Breast epithelium (tissue), 4 donors: ENCODE measurements around the gene NFIB. TPM values are rescaled to one million over a fixed set of nuclear protein-coding genes. Genes with fewer than 3 reads are reported as not detected.
A peak's percentile ranks its signal among the peaks of the same experiment; 100 is the strongest.

Experiments
- DNase-seq, 2 donors: peaks; one replicate each; pipeline ENCODE4 v3.0.0-alpha.2; 2019; ENCODE audit warnings: low spot score in 2 of 2
- H3K27ac ChIP-seq, 2 donors: fragments of 200-600 bp; sonication (generic) in 1 of 2; one replicate each; pipeline ENCODE4 v1.5.1; 2016 to 2019; ENCODE audit warnings: mild to moderate bottlenecking in 1 of 2
- H3K27me3 ChIP-seq, 2 donors: fragments of 200-600 bp; sonication (generic) in 1 of 2; one replicate each; pipeline versions ENCODE4 v1.5.1 to v1.6.0; 2017 to 2019; ENCODE audit warnings: control low read depth in 1 of 2, mild to moderate bottlenecking in 1 of 2
- H3K36me3 ChIP-seq: fragments of 200-600 bp; one replicate; pipeline ENCODE4 v1.5.1; 2019
- H3K4me1 ChIP-seq, 2 donors: fragments of 200-600 bp; sonication (generic); one replicate each; pipeline ENCODE4 v1.5.1; 2016 to 2019; ENCODE audit warnings: control low read depth in 1 of 2
- H3K4me3 ChIP-seq, 3 donors: fragments of 200-600 bp; sonication (generic); 1 replicate in 2 of 3; 2 replicates in 1 of 3; pipeline ENCODE4 v1.5.1; 2016 to 2019; ENCODE audit warnings: mild to moderate bottlenecking in 3 of 3, moderate library complexity in 2 of 3
- H3K9me3 ChIP-seq, 2 donors: fragments of 200-600 bp; sonication (generic) in 1 of 2; one replicate each; pipeline ENCODE4 v1.5.1; 2016 to 2019; ENCODE audit warnings: control low read depth in 1 of 2
- POLR2A ChIP-seq: fragments of 450-650 bp; IDR thresholded peaks from one replicate; pipeline ENCODE4 v1.6.1; 2016; ENCODE audit warnings: antibody characterized with exemption, mild to moderate bottlenecking, moderate library complexity
- POLR2AphosphoS5 ChIP-seq, 3 donors: sonication (generic); formaldehyde crosslinking; IDR thresholded peaks; one replicate each; pipeline ENCODE4 v1.6.1; 2017; ENCODE audit warnings: antibody characterized with exemption in 3 of 3
- intact Hi-C: fragments of 100-400 bp; cut with DNase I; formaldehyde crosslinking; loops from one replicate; pipeline ENCODE4 v1.15.1; 2023; ENCODE audit warnings: low total_unique reads
- total RNA-seq, 3 donors: library from RNA; depleted of rRNA; stranded (reverse); fragments of >200 nt; gene quantifications; one replicate each; pipeline ENCODE4 v1.1.0, GENCODE V29; 2016
- TF ChIP-seq, protein P1 (sequence below), 3 donors: fragments of 450-650 bp; IDR thresholded peaks; one replicate each; pipeline ENCODE4 v1.5.1; 2016 to 2017; ENCODE audit warnings: antibody characterized with exemption in 3 of 3, mild to moderate bottlenecking in 3 of 3, moderate library complexity in 3 of 3

The NFIB gene
- total RNA-seq, 3 donors from 2014 or later = 95.2 to 237 (median 105) TPM

DNA sequence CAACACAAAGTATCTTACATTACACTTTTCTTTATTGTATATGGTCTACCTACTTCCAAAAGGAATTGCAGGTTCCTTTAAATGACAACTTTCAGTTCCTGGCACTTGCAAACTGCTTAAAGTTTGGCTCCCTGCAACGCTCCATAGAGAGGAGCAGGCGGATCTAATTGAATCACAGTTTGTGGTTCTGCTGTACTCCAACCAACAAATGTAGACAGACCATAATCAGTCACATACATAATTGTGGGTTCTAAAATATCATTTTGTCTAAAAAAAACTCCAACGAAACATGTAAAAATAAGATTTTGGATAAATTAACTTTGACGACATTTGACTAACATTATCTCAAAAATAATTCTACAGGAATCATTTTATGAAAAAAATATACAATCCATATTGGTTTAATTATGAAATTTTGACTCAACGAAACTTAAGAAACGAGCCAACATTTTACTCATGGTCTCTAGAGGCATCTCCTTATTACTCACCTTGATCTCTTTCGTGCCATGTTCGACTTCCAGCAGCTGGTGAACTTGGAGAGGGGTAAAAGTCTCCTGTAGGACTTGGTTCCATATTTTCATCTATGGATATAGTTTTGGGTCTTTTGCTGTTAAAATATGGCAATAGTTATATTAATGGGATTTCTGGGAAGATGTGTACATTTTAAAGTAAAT is 167.6 kb downstream of the NFIB start:
- no peaks in the 10 kb centered on the region for H3K36me3 ChIP-seq
- no peak for DNase-seq
- intact Hi-C loops = no loop called here
- TF ChIP-seq POLR2AphosphoS5 (IDR thresholded peaks at IDR 0.05) = no peak
- TF ChIP-seq, protein P1, sequence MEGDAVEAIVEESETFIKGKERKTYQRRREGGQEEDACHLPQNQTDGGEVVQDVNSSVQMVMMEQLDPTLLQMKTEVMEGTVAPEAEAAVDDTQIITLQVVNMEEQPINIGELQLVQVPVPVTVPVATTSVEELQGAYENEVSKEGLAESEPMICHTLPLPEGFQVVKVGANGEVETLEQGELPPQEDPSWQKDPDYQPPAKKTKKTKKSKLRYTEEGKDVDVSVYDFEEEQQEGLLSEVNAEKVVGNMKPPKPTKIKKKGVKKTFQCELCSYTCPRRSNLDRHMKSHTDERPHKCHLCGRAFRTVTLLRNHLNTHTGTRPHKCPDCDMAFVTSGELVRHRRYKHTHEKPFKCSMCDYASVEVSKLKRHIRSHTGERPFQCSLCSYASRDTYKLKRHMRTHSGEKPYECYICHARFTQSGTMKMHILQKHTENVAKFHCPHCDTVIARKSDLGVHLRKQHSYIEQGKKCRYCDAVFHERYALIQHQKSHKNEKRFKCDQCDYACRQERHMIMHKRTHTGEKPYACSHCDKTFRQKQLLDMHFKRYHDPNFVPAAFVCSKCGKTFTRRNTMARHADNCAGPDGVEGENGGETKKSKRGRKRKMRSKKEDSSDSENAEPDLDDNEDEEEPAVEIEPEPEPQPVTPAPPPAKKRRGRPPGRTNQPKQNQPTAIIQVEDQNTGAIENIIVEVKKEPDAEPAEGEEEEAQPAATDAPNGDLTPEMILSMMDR (IDR thresholded peaks at IDR 0.05) = no peak
- no peak for TF ChIP-seq POLR2A
- no peaks in the 10 kb centered on the region for H3K27me3 ChIP-seq
- H3K4me1 ChIP-seq = no peaks in the 10 kb centered on the region
- H3K9me3 ChIP-seq = no peaks in the 10 kb centered on the region
- H3K4me3 ChIP-seq = no peak overlapping the region
- H3K27ac ChIP-seq = no peak overlapping the region

DNA sequence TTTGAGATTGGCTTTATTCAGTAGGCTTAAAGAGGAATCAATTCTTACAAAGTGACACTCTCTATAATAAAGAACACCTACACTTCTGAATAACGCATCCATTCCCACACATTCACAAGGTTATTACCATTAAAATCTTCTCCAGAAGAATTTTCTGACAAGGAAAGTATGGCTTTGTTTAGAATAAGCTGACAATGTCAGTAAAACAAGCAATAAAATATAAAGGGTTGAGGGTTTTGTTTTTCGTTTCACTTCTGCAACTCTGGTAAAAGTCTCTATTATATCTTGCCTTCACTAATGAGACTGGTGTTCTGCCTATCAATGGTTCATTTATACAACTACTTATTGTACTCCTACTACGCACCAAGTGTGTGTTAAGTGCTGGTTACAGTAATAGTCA is 169.7 kb downstream of the NFIB start:
- TF ChIP-seq POLR2A (no peak), POLR2AphosphoS5 (IDR thresholded peaks at IDR 0.05) (no peak)
- TF ChIP-seq, protein P1 (IDR thresholded peaks at IDR 0.05) = no peak
- H3K9me3 ChIP-seq = no peaks in the 10 kb centered on the region
- H3K36me3 ChIP-seq = no peaks in the 10 kb centered on the region
- intact Hi-C loops = no loop called here
- H3K4me3 ChIP-seq = no peak overlapping the region
- H3K4me1 ChIP-seq = no peaks in the 10 kb centered on the region
- no peak overlapping the region for H3K27ac ChIP-seq
- H3K27me3 ChIP-seq = no peaks in the 10 kb centered on the region
- DNase-seq = no peak

DNA sequence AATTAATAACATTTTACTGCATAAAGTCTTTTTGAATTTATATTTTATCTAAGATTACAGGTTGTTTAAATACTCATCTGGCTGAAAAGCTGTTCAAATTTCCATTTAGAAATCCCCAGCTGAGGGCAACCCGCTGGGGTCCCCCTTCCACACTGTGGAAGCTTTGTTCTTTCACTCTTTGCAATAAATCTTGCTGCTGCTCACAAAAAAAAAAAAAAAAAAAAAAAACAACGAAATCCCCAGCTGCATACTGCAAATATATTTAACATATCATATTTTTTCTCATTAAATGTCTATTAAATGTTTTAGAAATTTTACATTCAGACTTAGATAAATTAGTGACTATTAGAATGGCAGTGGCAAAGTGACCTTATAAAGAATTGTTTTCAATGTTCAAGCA is 172.2 kb downstream of the NFIB start:
- Histone ChIP-seq H3K27ac (no peak overlapping the region), H3K27me3 (no peaks in the 10 kb centered on the region), H3K36me3 (no peaks in the 10 kb centered on the region), H3K9me3 (no peaks in the 10 kb centered on the region), H3K4me1 (no peaks in the 10 kb centered on the region), H3K4me3 (no peak overlapping the region)
- intact Hi-C loops = no loop called here
- TF ChIP-seq POLR2AphosphoS5 (IDR thresholded peaks at IDR 0.05) (no peak), POLR2A (no peak)
- TF ChIP-seq, protein P1 (IDR thresholded peaks at IDR 0.05) = no peak
- no peak for DNase-seq

DNA sequence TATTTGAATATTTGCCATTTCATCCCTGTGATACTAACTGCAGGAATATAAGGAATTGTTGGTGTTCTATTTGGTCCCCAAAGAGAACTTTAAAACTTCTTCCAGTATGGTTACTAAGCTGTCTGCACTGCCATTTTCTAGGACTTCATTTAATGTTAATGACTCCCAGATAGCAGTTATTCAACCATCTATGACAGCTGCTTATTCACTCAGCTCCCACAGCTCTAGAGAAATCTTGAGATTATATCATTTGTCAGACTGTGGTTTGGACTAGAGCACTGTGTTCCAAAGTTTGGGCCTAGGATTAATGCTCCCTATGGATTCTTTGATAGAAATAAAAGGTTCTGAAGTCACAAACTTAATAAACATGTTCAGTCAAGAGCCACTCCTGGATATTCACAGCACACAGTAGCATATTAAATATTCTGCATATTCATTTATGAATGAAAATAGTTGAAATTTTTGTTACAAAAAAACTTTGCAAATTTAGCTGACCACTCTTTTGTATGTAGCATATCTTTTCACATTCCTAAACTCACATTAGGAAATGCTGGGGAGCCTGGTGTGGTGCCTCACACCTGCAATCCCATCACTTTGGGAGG is 173.7 kb downstream of the NFIB start:
- DNase-seq = no peak
- TF ChIP-seq, protein P1 (IDR thresholded peaks at IDR 0.05) = no peak
- TF ChIP-seq POLR2AphosphoS5 (IDR thresholded peaks at IDR 0.05) (no peak), POLR2A (no peak)
- no peaks in the 10 kb centered on the region for H3K27me3 ChIP-seq
- H3K4me3 ChIP-seq = no peak overlapping the region
- no peaks in the 10 kb centered on the region for H3K36me3 ChIP-seq
- no peaks in the 10 kb centered on the region for H3K9me3 ChIP-seq
- intact Hi-C loops = no loop called here
- peak overlapping the region in 1 of 2 donors; percentile 8 for H3K27ac ChIP-seq
- H3K4me1 ChIP-seq = no peaks in the 10 kb centered on the region

DNA sequence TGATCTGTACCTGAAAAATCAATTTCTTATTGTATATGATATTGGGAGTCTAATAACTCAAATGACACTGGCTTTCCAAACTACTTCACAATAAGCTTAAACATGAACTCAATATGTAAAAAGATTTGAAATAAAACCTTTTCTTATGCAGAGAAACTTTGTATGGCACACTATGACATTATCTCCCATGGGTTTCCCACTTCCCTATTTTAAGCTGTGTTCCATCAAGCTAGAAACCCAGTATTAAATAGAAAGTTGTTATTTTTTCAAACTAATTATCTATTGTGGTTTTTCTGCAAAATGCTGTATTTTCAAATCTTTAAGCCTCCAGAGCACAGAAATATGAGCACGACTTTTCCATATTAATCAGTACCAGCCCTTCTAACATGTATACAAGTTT is 174.7 kb downstream of the NFIB start:
- TF ChIP-seq, protein P1 (IDR thresholded peaks at IDR 0.05) = no peak
- TF ChIP-seq POLR2AphosphoS5 (IDR thresholded peaks at IDR 0.05) = no peak
- TF ChIP-seq POLR2A = no peak
- intact Hi-C loops = no loop called here
- DNase-seq = no peak
- no peaks in the 10 kb centered on the region for H3K4me1 ChIP-seq
- H3K9me3 ChIP-seq = no peaks in the 10 kb centered on the region
- no peak overlapping the region for H3K4me3 ChIP-seq
- H3K27me3 ChIP-seq = no peaks in the 10 kb centered on the region
- H3K27ac ChIP-seq = no peak overlapping the region
- H3K36me3 ChIP-seq = no peaks in the 10 kb centered on the region
